ENCODE results near the gene DAAM1. TPM values are rescaled to one million over a fixed set of nuclear protein-coding genes. Genes with fewer than 3 reads are reported as not detected.

DAAM1 gene
- total and polyA plus RNA-seq, 12 donors: 7.4 to 37.4 (median 24.9) TPM

DNA sequence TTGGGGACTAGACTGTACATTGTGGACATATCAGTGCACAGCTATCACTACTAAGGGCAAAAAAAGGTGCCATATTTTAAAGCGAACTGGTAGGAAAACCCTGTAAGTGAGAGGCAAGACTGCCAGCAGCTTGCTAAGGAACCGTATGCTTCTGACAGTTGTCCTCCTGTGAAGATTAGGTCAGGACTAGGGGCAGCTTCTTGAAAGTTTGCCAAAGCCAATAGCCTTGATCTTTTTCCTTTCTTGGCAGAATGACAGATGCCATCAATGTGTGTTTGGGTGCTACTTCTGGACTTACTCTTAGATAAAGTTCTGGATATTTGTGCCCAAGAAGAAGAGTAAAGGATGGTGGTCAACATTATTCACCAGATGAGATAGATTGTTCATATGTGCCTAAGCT lies 7.4 kb downstream of the DAAM1 start:
- WGBS, 4 donors: 28 to 34% (median 31%) methylated on average over 2 of the region's 2 CpGs
- Histone ChIP-seq H3K4me1 (replicated peaks in 1 of 2) (peaks cover 21 to 49% of the 10 kb centered on the region in 2 donors), H3K27me3 (no peaks in the 10 kb centered on the region), H3K27ac (no peak overlapping the region), H3K9me3 (replicated peaks in 1 of 3) (no peaks in the 10 kb centered on the region), H3K36me3 (replicated peaks in 1 of 2) (no peaks in the 10 kb centered on the region), H3K4me3 (no peak overlapping the region)
- DNase-seq: peak in 3 of 7 donors; percentile 23 to 32 (median 24)
- TF ChIP-seq, protein P1, sequence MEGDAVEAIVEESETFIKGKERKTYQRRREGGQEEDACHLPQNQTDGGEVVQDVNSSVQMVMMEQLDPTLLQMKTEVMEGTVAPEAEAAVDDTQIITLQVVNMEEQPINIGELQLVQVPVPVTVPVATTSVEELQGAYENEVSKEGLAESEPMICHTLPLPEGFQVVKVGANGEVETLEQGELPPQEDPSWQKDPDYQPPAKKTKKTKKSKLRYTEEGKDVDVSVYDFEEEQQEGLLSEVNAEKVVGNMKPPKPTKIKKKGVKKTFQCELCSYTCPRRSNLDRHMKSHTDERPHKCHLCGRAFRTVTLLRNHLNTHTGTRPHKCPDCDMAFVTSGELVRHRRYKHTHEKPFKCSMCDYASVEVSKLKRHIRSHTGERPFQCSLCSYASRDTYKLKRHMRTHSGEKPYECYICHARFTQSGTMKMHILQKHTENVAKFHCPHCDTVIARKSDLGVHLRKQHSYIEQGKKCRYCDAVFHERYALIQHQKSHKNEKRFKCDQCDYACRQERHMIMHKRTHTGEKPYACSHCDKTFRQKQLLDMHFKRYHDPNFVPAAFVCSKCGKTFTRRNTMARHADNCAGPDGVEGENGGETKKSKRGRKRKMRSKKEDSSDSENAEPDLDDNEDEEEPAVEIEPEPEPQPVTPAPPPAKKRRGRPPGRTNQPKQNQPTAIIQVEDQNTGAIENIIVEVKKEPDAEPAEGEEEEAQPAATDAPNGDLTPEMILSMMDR (IDR thresholded peaks at IDR 0.05): no peak
- TF ChIP-seq POLR2A (IDR thresholded peaks at IDR 0.05): no peak
- intact Hi-C loops (cut with DNase I): no loop called here

- H3K9me3 ChIP-seq (replicated peaks in 1 of 3): no peaks in the 10 kb centered on the region
- WGBS, 4 donors: 47 to 55% (median 50%) methylated on average over 5 of the region's 5 CpGs
- intact Hi-C loops (cut with DNase I): no loop called here
- no peak overlapping the region for H3K4me3 ChIP-seq
- TF ChIP-seq, protein P1 (IDR thresholded peaks at IDR 0.05): no peak
- no peak for TF ChIP-seq POLR2A (IDR thresholded peaks at IDR 0.05)
- H3K36me3 ChIP-seq (replicated peaks in 1 of 2): no peaks in the 10 kb centered on the region
- DNase-seq: peak in 2 of 7 donors; percentile 23 to 28
- H3K4me1 ChIP-seq (replicated peaks in 1 of 2): peaks cover 21 to 43% of the 10 kb centered on the region in 2 donors
- H3K27ac ChIP-seq: peak overlapping the region in 3 of 5 donors; percentile 43 to 64 (median 45)
- H3K27me3 ChIP-seq: no peaks in the 10 kb centered on the region
These were observed 9.3 kb downstream of the DAAM1 start for GRCh38 chr14:59197695-59198262.

DNA sequence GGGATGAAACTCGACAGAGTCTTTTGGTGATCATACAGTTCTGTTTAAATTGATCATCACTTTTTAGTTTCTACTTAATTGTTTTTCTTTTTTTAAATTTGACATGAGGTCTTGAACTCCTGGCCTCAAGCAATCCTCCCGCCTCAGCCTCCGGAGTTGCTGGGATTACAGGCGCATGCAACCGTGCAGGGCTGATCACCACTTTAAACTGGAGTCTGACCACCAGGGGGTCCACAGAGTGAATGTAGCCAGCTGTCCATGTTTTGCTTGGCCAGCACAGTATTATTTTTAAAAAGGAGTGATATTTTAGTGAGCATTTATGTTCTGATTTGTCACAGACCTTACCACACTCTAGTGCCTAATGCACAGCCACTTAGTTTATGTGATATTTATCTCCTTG lies 10.7 kb downstream of the DAAM1 start:
- TF ChIP-seq POLR2A (IDR thresholded peaks at IDR 0.05): no peak
- TF ChIP-seq, protein P1 (IDR thresholded peaks at IDR 0.05): no peak
- DNase-seq: no peak
- H3K36me3 ChIP-seq (replicated peaks in 1 of 2): no peaks in the 10 kb centered on the region
- intact Hi-C loops (cut with DNase I): no loop called here
- H3K9me3 ChIP-seq (replicated peaks in 1 of 3): no peaks in the 10 kb centered on the region
- no peaks in the 10 kb centered on the region for H3K27me3 ChIP-seq
- H3K27ac ChIP-seq: peak overlapping the region in 1 of 5 donors; percentile 14
- H3K4me3 ChIP-seq: no peak overlapping the region
- H3K4me1 ChIP-seq (replicated peaks in 1 of 2): peaks cover 21 to 45% of the 10 kb centered on the region in 2 donors
- 76 to 95% (median 83%) methylated on average over 5 of the region's 5 CpGs for WGBS, 4 donors

DNA sequence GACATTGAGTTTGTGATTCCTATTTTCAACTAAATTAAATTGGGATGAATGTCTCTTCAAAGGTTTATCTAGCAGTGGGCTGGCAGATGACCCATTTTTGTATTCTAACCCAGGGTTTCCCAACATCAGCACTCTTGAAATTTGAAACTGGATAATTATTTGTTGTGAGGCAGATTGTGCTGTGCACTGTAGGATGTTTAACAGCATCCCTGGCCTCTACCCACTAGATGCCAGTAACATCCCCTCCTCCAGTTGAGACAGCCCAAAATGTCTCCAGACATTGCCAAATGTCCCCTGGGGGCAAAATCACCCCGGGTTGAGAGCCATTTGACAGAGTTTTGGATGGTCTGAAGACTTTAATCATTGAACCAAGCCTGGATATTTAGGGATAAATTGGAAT lies 11.1 kb downstream of the DAAM1 start:
- Histone ChIP-seq H3K27me3 (no peaks in the 10 kb centered on the region), H3K27ac (peak overlapping the region in 1 of 5 donors; percentile 27), H3K9me3 (replicated peaks in 1 of 3) (no peaks in the 10 kb centered on the region), H3K36me3 (replicated peaks in 1 of 2) (no peaks in the 10 kb centered on the region), H3K4me3 (no peak overlapping the region), H3K4me1 (replicated peaks in 1 of 2) (peaks cover 21 to 41% of the 10 kb centered on the region in 2 donors)
- no peak for TF ChIP-seq POLR2A (IDR thresholded peaks at IDR 0.05)
- TF ChIP-seq, protein P1 (IDR thresholded peaks at IDR 0.05): no peak
- peak in 1 of 7 donors; percentile 14 for DNase-seq
- WGBS, 4 donors: 44 to 75% (median 72%) methylated on average over 1 of the region's 1 CpG
- intact Hi-C loops (cut with DNase I): no loop called here
